Fibroblast of skin of left quadriceps (primary cell): ENCODE measurements around the gene MAP1LC3B2.

ENCODE experiments used
- DNase-seq, 2 experiments: peaks; one replicate each; pipeline ENCODE4 v3.0.0-alpha.2; 2013; ENCODE audit warnings: low read depth in 2 of 2

MAP1LC3B2 gene

DNA sequence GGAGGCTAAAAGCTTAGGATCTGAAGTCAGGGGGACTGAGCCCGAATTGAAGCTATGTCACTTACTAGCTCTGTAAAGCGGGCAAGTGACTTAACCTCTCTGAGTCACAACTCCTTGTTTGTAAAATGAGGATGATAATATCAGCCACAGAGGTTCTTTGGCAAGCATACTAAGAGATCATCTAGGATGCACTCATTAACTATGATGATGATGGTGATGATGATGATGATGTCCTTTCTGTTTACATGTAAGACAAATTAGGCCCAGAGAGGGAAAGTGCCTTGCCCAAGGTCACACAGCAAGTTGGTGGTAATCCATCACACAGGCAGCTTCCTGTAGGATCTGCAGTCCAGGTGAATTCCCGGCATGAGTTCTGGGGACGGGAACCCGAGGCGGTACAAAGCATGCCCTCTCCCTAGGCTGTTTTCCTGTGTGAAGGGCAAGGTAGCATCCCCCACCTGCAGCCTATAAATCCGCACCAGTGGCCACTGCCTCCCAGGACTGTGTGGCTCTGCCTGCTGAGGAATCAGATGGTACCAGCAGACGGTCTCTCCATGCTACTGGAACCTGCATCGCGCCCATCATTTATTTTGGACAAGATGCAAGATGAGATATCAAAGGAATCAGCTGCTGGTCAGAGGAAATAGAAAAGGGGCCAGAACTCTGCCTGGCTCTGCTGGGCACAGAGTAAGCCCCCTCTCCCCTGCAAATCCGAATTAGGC is 55.2 kb downstream of the MAP1LC3B2 start:
- DNase-seq, result no peak

DNA sequence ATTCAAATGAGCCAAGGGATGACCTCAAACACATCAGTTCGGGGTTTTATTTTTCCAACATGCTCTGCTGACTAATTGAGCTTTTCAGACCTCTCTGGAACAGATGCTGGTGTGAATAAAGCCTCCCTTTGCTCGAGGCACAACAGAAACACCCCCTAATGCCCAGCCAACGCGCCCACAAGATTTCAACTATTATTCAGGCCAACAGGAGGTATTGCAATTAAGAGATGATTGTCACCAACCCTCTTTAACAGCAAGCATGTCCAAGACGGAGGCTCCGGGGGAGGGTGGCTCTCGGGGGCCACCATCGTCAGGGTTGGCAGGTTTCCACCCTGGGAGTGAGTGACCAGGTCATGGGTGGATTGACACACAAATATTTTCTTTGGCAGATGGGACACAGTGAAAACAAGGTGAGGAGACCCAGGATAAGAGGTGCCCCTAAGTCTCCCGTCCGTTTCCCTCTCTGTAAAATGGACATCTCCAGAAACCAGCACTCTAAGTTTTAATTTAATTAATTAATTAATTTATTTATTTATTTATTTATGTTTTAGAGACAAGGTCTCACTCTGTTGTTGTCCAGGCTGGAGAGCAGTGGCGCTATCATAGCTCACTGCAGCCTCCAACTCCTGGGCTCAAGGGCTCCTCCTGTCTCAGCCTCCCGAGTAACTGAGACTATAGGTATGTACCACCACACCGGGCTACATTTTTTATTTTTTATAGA is 56.1 kb downstream of the MAP1LC3B2 start:
- no peak for DNase-seq

DNA sequence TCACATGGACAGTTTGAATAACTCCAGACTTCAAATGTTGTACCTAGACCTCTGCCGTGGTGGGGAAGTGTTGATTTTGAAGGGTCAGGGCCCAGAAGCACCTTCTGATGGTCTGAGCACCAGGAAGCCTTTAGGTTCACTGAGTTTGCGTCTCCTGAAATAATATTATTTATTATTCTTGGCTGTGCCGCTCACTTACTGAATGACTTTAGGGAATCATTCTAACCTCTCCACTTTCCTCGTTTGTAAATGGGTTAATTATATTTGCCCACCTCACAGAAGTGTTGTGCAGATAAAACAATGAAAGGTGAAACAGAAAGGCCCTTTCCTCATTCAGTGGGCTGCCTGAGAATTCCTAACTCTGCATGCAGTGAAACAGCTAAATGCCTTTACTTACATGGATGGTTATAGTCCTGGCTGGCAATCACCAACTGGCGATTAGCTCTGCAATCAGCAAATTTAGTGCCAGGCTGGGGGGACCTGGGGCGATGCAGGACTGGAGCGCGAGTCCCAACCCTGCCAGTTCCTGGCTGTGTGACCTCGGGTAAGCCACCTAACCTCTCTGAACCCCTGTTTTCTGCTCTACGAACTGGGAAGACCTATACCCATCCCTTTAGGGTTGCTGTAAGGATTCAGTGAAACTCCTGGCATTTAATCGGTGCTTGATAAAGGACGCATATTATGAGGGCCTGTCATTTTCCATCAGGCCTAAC is 57.5 kb downstream of the MAP1LC3B2 start:
- no peak for DNase-seq

DNA sequence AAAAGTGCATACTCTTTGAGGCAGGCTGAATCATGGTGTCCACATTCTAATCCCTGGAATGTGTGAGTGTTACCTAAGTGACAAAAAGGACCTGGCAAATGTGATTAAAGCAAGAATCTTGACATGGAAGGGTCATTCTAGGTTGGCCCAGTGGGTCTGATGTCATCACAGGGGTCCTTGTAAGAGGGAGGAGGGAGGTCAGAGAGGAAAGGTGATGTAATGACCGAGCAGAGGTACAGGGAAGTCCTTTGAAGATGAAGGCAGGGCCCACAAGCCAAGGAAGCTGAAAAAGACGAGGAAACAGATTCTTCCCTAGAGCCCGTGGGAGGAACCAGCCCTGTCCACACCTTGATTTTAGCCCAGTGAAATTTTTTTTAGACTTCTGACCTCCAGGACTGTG is 60.1 kb downstream of the MAP1LC3B2 start:
- no peak for DNase-seq

DNA sequence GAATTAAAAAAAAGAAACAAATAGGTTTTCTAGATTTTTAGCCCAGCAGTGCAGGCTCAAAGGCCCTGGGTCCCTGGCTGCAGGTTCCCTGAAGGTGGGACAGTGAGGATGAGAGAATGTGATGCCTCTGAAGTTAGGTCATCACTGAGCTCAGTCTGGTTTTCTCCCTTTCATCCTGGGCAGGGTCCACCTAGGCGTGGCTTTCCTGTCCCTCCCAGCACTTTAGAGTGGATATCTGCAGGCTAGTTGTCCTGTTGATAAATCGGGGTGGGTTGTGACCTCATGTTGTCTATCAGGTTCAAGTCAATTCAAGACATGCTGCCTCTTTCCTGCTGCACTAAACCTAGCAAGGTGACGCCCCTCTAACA is 60.9 kb downstream of the MAP1LC3B2 start:
- DNase-seq, result no peak

DNA sequence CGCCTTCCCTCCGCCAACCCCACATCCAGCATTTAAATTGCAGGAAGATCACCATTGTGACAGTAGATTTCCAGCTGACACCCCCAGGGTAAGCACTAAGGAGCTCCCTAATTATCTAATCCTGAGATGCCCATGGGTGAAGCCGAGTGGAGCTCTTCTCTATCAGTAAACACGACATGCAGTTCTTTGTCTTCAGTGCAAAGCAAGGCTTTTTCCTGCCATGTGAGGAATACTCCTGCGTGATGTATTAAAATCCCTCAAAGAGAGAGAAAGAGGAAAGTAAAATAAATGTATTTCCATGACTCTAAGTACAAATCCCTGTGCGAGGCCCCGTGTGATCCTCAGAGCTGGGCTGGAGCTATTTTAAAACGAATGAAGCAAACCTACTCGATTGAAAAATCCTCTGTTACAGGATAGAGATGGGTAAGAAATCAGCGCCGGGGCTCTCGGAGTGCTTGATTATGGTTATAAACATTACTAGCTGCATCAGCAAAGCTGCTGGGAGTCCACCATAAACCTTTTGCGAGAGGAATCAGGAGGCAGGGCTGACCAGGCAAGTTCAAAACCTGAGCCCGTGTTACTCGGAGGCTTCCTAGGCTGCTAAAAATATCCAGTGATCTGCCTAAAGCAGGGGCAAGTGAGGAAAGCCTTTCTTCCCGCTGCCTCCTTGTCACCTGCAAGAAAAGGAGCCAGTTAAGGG is 61.5 kb downstream of the MAP1LC3B2 start:
- DNase-seq, result no peak

DNA sequence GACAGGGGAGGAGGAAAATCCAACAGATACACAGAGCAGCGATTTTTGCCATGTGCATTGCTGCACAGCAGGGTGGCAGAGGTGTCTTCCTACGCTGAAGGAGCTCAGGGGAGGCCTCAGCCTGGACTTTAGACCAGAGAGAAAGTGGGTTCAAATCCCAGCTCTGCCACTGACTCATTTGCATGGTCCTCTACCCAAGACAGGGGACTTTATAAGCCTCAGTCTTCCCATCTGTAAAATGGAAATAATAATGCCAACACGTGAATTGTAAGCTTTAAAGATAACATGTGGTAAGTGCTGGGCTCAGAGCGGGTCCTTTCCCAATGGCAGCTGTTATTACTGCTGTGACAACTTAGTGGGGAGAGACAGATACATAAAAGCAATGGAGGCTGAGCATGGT is 62.0 kb downstream of the MAP1LC3B2 start:
- no peak for DNase-seq

DNA sequence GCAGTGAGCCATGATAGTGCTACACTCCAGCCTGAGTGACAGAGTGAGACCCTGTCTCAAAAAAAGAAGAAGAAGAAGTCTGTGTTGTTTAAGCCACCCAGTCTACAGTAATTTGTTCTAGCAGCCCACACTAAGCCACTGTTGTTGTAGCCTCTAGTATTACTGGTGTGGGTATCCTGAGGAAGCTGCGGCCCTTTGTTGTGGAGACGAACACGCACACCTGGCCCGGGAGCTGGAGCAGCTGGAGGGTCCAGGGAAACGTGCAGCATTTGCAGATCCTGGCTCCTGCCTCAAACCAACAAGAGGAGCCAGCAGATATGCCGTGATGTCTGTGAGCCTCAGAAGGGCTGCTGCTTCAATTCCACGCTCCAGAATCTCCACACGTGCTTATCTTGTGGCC is 65.3 kb downstream of the MAP1LC3B2 start:
- no peak for DNase-seq

DNA sequence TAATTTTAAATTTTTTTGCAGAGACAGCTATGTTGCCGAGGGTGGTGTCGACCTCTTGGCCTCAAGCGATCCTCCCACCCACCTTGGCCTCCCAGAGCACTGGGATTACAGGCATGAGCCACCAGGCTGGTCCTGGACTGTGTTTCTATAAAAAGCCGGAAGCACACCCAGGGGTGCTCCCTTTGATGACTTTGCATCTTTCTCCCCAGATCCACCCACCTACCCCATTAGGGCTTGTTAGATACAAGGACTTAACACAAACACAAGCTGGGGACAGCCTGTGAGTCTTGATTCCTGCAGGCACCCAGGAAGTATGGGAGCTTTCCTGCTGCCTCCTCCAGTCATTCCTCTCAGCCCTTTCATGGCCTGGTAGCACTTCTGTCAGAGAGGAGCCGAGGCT is 67.0 kb downstream of the MAP1LC3B2 start:
- DNase-seq, result no peak
